Epithelial cell of proximal tubule (primary cell): ENCODE results near the gene FOLR3. TPM values are rescaled to one million over a fixed set of nuclear protein-coding genes. Genes with fewer than 3 reads are reported as not detected.
"Not testable (repeated sequence)": the region's sequence is repeated elsewhere in the genome, so short reads cannot be mapped to it uniquely, and the experiment has no call there.

Experiments
- DNase-seq: peaks from one replicate; pipeline ENCODE4 v3.0.0-alpha.2; 2011; ENCODE audit warnings: low read depth
- H3K4me3 ChIP-seq: 2 replicates; pipeline ENCODE4 v1.5.1; 2011; ENCODE audit warnings: low read depth, mild to moderate bottlenecking, low read length
- CTCF ChIP-seq: conservative IDR thresholded peaks from 2 replicates; pipeline ENCODE4 v1.5.1; 2012; ENCODE audit warnings: low read depth, mild to moderate bottlenecking, low read length
- total RNA-seq: library from RNA; depleted of rRNA; stranded (reverse); fragments of >200 nt; gene quantifications from 2 replicates; pipeline ENCODE4 v1.2.3, GENCODE V29; 2015

The FOLR3 gene
- total RNA-seq, 1 donor from 2014 or later: not detected

DNA sequence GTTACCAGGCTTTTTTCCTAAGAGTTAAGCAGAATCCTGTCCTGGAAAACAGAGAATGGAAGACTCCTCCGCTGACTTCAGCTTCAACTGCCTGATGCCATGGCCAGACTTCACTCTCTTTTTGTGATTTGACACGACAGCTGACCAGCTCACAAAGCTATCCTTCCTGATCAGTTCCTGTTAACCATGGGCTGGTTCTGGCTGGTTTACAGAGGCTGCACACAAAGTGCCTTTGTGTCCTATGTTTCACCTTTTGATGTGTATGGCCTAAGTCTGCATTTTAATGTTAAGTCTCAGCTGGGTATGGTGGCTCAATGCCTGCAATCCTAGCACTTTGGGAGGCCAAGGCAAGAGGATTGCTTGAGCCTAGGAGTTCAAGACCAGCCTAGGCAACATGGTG lies 11.1 kb downstream of the FOLR3 start:
- H3K4me3 ChIP-seq: no peak overlapping the region
- no peak for TF ChIP-seq CTCF
- no peak for DNase-seq

GRCh38 chr11:72150882-72151281 lies 15.4 kb downstream of the FOLR3 start:
- no peak for TF ChIP-seq CTCF
- H3K4me3 ChIP-seq: no peak overlapping the region
- DNase-seq: no peak

GRCh38 chr11:72153874-72154273 lies 18.3 kb downstream of the FOLR3 start:
- not testable (repeated sequence) for H3K4me3 ChIP-seq, DNase-seq

GRCh38 chr11:72154816-72155215 lies 19.3 kb downstream of the FOLR3 start:
- no peak for DNase-seq

GRCh38 chr11:72155751-72156150 lies 20.2 kb downstream of the FOLR3 start:
- H3K4me3 ChIP-seq: no peak overlapping the region
- no peak for DNase-seq
- TF ChIP-seq CTCF: no peak

More at GRCh38 chr11:72154816-72155215, 19.3 kb downstream of the FOLR3 start:
- TF ChIP-seq CTCF: no peak
- H3K4me3 ChIP-seq: no peak overlapping the region

DNA sequence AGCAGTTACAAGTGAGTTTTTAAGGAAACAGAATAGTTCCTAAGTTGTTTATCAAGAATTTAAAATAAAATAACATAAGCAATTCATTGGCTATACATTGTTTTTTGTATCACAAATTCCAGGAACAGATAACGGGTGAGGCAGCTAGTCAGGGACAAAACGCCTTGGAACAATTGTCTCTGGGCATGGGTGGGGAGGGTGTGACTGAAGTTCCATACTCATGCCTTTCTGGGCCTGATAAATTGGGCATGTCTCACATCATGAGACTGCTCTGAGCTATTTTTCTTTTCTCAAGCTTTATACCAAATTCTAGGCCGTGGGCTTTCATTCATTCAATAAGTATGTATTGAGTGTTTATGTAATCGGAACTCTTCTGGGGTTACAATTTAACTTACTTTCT lies 21.6 kb downstream of the FOLR3 start:
- no peak overlapping the region for H3K4me3 ChIP-seq
- no peak for TF ChIP-seq CTCF
- DNase-seq: no peak

DNA sequence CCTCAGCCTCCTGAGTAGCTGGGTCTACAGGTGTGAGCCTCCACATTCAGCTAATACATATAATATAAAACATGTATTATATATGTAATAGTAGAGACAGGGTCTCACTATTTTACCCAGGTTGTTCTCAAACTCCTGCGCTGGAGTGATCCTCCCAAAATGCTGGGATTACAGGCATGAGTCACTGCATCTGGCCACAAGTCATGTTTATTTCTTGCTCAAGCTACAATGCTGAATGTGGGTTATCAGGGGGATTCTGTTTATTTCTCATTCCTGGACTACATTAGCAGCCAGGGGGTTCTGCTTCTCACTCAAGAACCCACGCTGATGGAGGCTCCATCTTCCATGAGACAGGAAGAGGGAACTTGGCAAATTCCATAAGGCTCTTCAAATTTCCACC lies 24.8 kb downstream of the FOLR3 start:
- no peak for TF ChIP-seq CTCF
- no peak for DNase-seq
- no peak overlapping the region for H3K4me3 ChIP-seq
